ENCODE results near the gene POLA1. TPM values are rescaled to one million over a fixed set of nuclear protein-coding genes. Genes with fewer than 3 reads are reported as not detected.

The POLA1 gene
- total RNA-seq, 1 donor from 2014 or later: 18.7 TPM

DNA sequence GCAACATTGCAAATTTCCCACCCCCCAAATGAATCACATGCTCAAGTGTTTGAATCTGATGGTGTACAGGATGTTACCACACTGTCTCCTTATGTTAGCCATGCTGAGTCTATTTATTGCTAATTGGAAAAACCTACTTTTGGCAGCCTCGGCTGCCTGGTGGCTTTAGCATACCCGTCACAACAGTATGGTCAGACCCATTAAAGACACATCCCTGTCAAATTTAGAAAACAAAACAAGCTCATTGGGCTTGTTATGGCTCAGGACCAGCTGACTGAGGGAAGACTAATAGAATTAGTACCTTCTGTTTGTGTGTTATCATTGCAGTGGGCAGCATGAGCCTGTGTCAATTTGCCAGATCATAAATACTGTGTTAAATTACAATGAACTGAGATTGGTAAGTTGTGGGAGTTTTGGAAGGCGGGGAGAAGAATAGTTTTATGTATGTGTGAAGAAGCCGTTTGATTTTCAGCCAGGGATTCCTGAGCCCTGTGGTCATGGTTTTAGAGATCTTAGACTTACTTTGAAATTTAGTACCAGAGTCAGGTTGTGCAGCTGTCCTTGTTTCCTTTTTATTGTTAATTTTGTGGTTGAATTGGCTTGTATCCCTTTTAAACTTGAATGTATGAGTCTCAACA lies 66.8 kb downstream of the POLA1 start:
- CTCF ChIA-PET: no interaction called here
- POLR2A ChIA-PET: no interaction called here
- peaks cover 34% of the 10 kb centered on the region for H3K36me3 Mint-ChIP-seq (ENCODE audit: low read depth)

DNA sequence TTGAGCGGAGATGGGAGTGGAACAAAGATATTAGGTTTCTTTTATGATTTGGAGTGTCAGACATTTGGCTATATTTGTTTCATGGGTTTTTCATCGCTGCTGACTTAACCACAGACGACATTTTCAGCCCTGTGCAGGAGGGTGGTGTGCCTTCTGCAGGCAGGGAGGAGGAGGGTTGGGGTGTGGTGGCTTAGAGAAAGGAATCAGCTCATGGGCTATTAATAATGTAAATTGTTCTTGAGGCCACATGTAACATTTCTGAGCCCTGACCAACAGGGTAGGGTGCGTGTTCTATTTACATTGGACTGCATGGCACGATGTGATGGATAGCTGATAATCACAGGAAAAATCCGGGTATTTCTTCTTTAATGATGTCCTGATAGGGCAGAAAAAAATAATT lies 67.6 kb downstream of the POLA1 start:
- no peaks in the 10 kb centered on the region for H3K4me1 Mint-ChIP-seq
- no peak overlapping the region for H3K27ac Mint-ChIP-seq
- no peak for ATAC-seq (ENCODE audit: low read depth)
- intact Hi-C loops (cut with micrococcal nuclease): no loop called here
- no peak for DNase-seq
- no peaks in the 10 kb centered on the region for H3K9me3 Mint-ChIP-seq
- no peak overlapping the region for H3K4me3 Mint-ChIP-seq
- TF ChIP-seq, protein P1, sequence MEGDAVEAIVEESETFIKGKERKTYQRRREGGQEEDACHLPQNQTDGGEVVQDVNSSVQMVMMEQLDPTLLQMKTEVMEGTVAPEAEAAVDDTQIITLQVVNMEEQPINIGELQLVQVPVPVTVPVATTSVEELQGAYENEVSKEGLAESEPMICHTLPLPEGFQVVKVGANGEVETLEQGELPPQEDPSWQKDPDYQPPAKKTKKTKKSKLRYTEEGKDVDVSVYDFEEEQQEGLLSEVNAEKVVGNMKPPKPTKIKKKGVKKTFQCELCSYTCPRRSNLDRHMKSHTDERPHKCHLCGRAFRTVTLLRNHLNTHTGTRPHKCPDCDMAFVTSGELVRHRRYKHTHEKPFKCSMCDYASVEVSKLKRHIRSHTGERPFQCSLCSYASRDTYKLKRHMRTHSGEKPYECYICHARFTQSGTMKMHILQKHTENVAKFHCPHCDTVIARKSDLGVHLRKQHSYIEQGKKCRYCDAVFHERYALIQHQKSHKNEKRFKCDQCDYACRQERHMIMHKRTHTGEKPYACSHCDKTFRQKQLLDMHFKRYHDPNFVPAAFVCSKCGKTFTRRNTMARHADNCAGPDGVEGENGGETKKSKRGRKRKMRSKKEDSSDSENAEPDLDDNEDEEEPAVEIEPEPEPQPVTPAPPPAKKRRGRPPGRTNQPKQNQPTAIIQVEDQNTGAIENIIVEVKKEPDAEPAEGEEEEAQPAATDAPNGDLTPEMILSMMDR (IDR thresholded peaks at IDR 0.05): no peak
- ChIA-PET CTCF (no interaction called here), POLR2A (no interaction called here)
- no peaks in the 10 kb centered on the region for H3K27me3 Mint-ChIP-seq
- peaks cover 39% of the 10 kb centered on the region for H3K36me3 Mint-ChIP-seq (ENCODE audit: low read depth)

More for the DNA sequence above, 66.8 kb downstream of the POLA1 start:
- no peaks in the 10 kb centered on the region for H3K27me3 Mint-ChIP-seq
- no peaks in the 10 kb centered on the region for H3K9me3 Mint-ChIP-seq
- no peak overlapping the region for H3K27ac Mint-ChIP-seq
- H3K4me3 Mint-ChIP-seq: no peak overlapping the region
- ATAC-seq (ENCODE audit: low read depth) (no peak), DNase-seq (no peak)
- no peaks in the 10 kb centered on the region for H3K4me1 Mint-ChIP-seq
- TF ChIP-seq, protein P1 (IDR thresholded peaks at IDR 0.05): no peak
- intact Hi-C loops (cut with micrococcal nuclease): no loop called here

DNA sequence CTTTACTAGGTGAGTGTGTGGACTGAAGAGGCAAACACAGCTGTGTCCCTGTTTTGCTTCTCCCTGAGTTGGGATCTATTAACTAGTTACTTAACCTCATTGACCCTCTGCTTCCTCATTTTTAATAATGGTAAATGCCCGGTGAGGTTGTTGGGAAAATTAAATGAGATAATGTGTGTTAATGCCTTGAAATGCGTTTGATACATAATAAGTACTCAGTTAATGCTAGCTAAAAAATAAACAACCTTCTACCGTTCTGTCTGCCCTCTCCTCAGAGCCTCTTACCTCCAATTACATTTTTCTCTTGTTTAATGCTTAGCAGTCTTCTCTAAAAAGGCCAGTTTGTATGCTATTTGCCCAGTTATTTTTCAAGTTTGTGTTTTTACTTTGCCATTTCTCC lies 70.3 kb downstream of the POLA1 start:
- TF ChIP-seq, protein P1 (IDR thresholded peaks at IDR 0.05): no peak
- DNase-seq (no peak), ATAC-seq (ENCODE audit: low read depth) (no peak)
- Mint-ChIP-seq H3K4me1 (no peaks in the 10 kb centered on the region), H3K9me3 (no peaks in the 10 kb centered on the region), H3K27ac (no peak overlapping the region), H3K36me3 (ENCODE audit: low read depth) (peaks cover 48% of the 10 kb centered on the region), H3K4me3 (no peak overlapping the region), H3K27me3 (no peaks in the 10 kb centered on the region)
- ChIA-PET POLR2A (no interaction called here), CTCF (interaction anchor here (0.8 kb wide), 2 partner anchors 10 to 380 kb away, joined by 3 read pairs; no protein-coding TSS in a partner anchor)
- intact Hi-C loops (cut with micrococcal nuclease): no loop called here

DNA sequence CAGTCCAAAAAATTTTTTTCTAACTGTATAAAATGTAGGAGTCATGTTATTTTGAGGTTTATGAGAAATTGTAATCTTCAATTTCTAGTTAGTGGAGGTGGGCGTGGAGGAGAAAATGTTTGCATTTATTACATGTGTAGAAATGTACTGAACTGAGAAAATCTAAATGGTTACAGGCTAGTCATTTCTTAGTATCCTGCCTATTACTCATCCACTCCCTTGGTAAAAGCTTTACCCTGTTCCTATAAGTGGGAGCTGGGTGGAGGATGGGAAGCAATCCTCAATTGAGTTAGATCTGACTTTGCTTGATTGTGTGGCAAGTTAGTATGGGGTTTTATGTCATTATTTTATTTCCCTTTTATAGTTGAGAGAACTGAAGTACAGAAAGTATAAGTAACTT lies 73.8 kb downstream of the POLA1 start:
- peaks cover 40% of the 10 kb centered on the region for H3K36me3 Mint-ChIP-seq (ENCODE audit: low read depth)
- no peak overlapping the region for H3K27ac Mint-ChIP-seq
- H3K4me1 Mint-ChIP-seq: no peaks in the 10 kb centered on the region
- TF ChIP-seq, protein P1 (IDR thresholded peaks at IDR 0.05): no peak
- intact Hi-C loops (cut with micrococcal nuclease): no loop called here
- ATAC-seq (ENCODE audit: low read depth): no peak
- no peaks in the 10 kb centered on the region for H3K27me3 Mint-ChIP-seq
- ChIA-PET CTCF (no interaction called here), POLR2A (no interaction called here)
- no peak for DNase-seq
- H3K9me3 Mint-ChIP-seq: no peaks in the 10 kb centered on the region
- no peak overlapping the region for H3K4me3 Mint-ChIP-seq

DNA sequence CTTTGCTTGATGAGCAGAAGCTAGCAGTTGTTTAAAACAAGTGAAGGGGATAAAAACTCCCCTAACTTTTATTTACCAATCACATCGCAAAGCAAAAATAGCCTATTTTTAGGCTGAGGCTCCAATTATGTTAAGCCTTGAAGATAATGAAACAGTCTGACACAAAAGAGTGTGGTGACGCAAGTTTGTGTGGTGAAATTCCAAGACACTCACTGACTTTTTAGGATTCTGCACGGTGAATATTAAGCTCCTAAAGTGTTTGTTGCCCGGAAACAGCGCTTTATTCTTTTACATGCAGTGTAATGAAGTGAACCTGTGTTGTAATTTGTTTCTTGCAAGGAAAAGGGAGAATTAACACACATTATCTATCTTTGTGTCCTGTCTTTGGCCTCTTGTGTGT lies 74.8 kb downstream of the POLA1 start:
- POLR2A ChIA-PET: no interaction called here
- no peaks in the 10 kb centered on the region for H3K4me1 Mint-ChIP-seq
- no peaks in the 10 kb centered on the region for H3K27me3 Mint-ChIP-seq
- H3K36me3 Mint-ChIP-seq (ENCODE audit: low read depth): peaks cover 34% of the 10 kb centered on the region
- H3K27ac Mint-ChIP-seq: no peak overlapping the region
- CTCF ChIA-PET: no interaction called here
- TF ChIP-seq, protein P1 (IDR thresholded peaks at IDR 0.05): no peak
- no peak overlapping the region for H3K4me3 Mint-ChIP-seq
- no peak for DNase-seq
- intact Hi-C loops (cut with micrococcal nuclease): no loop called here
- ATAC-seq (ENCODE audit: low read depth): no peak
- H3K9me3 Mint-ChIP-seq: no peaks in the 10 kb centered on the region
